Type B pancreatic cell (in vitro differentiated cells): ENCODE data around the gene COL25A1. TPM values are rescaled to one million over a fixed set of nuclear protein-coding genes. Genes with fewer than 3 reads are reported as not detected.

Experiments
- DNase-seq: peaks from one replicate; pipeline ENCODE4 v3.0.0; 2021; ENCODE audit warnings: mixed read lengths; ENCODE audit not compliant: unreplicated experiment; ENCODE audit errors: extremely low spot score
- H3K27ac Mint-ChIP-seq: 2 replicates; pipeline ENCODE4 v1.8.0; 2021; ENCODE audit warnings: mild to moderate bottlenecking, mixed read lengths
- H3K27me3 Mint-ChIP-seq: 2 replicates; pipeline ENCODE4 v1.8.0; 2021; ENCODE audit warnings: mixed read lengths
- H3K36me3 Mint-ChIP-seq: 2 replicates; pipeline ENCODE4 v1.8.0; 2021; ENCODE audit warnings: mixed read lengths
- H3K4me1 Mint-ChIP-seq: one replicate; pipeline ENCODE4 v1.8.0; 2021; ENCODE audit warnings: mixed read lengths; ENCODE audit not compliant: unreplicated experiment
- H3K4me3 Mint-ChIP-seq: 2 replicates; pipeline ENCODE4 v1.8.0; 2021; ENCODE audit warnings: mild to moderate bottlenecking, mixed read lengths
- H3K9me3 Mint-ChIP-seq: 2 replicates; pipeline ENCODE4 v1.8.0; 2021; ENCODE audit warnings: mixed read lengths
- total RNA-seq: library from RNA; stranded (reverse); gene quantifications from 2 replicates; pipeline ENCODE4 v1.2.1, GENCODE V29; 2021; ENCODE audit warnings: low replicate concordance
- TF ChIP-seq, protein P1 (sequence below): fragments of 200-600 bp; sonication (generic); conservative IDR thresholded peaks from 2 replicates; pipeline ENCODE4 v1.5.0; 2021; ENCODE audit warnings: antibody characterized with exemption, mild to moderate bottlenecking

The COL25A1 gene
- total RNA-seq, 1 donor from 2014 or later = 9.2 TPM

DNA sequence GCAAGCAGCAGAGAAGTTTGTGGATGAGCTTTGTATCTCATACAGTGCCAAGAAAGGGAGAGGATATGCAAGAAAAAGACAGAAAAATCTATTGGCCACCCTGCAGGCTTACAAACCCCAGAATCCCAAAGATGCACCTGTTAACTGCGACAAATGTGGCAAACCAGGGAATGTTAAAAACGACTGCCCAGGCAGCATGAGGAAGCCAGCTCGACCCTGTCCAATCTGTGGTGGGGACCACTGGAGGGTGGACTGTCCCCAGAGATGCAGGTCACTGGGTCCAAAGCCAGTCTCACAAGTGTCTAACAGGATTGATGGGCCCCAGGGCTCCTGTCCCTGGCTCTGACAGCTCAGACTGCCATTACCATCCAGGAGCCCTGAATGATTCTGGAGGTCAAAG, 12.9 kb upstream of the COL25A1 start:
- no peak for DNase-seq
- H3K4me1 Mint-ChIP-seq = no peaks in the 10 kb centered on the region
- H3K36me3 Mint-ChIP-seq = no peaks in the 10 kb centered on the region
- no peak overlapping the region for H3K4me3 Mint-ChIP-seq
- TF ChIP-seq, protein P1, sequence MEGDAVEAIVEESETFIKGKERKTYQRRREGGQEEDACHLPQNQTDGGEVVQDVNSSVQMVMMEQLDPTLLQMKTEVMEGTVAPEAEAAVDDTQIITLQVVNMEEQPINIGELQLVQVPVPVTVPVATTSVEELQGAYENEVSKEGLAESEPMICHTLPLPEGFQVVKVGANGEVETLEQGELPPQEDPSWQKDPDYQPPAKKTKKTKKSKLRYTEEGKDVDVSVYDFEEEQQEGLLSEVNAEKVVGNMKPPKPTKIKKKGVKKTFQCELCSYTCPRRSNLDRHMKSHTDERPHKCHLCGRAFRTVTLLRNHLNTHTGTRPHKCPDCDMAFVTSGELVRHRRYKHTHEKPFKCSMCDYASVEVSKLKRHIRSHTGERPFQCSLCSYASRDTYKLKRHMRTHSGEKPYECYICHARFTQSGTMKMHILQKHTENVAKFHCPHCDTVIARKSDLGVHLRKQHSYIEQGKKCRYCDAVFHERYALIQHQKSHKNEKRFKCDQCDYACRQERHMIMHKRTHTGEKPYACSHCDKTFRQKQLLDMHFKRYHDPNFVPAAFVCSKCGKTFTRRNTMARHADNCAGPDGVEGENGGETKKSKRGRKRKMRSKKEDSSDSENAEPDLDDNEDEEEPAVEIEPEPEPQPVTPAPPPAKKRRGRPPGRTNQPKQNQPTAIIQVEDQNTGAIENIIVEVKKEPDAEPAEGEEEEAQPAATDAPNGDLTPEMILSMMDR = no peak
- no peak overlapping the region for H3K27ac Mint-ChIP-seq
- H3K9me3 Mint-ChIP-seq = peaks cover 9% of the 10 kb centered on the region
- peaks cover 4% of the 10 kb centered on the region for H3K27me3 Mint-ChIP-seq

- Mint-ChIP-seq H3K27ac (no peak overlapping the region), H3K4me1 (no peaks in the 10 kb centered on the region), H3K27me3 (peaks cover 11% of the 10 kb centered on the region), H3K36me3 (no peaks in the 10 kb centered on the region), H3K9me3 (no peaks in the 10 kb centered on the region), H3K4me3 (no peak overlapping the region)
- no peak for DNase-seq
- TF ChIP-seq, protein P1 = no peak
Observed at GRCh38 chr4:109313168-109314133, 11.0 kb upstream of the COL25A1 start.

- H3K27me3 Mint-ChIP-seq = peaks cover 68% of the 10 kb centered on the region
Observed at GRCh38 chr4:109303140-109303496, 660 bp upstream of the COL25A1 start.

DNA sequence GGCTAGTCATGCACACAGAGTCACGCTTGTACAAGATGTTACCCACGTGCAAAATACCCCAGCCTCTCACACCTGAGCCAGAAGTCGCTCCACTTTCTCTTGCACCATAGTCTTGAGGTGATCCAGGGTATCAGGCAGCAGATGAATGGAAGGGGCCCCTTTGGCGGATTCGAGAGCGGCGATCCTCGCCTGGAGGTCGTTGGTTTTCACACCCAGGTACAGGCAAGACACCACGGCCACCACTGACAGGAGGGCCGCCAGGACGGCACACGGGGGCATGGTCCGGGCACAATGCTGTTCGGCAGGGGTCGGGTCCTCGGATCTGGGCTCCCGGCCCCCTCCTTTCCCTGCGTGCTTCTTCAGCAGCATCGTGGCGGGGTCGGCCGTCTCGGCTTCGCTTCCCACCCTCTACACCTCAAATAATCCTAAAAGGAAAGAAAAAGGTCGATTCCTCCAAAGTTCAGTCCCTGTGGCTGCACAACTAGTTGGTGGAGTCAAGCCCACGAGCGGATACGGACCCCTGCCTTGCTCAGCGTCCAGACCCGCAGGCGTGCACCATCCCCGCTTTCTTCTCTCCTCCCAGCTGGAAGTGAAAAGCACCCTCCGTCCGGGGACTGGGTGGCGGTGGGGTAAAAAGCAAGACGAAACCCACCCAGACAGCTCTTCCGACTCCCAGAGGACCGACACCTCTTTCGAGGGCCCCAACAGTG, 652 bp downstream of the COL25A1 start:
- peak overlapping the region; percentile 89 for H3K4me3 Mint-ChIP-seq
- no peaks in the 10 kb centered on the region for H3K9me3 Mint-ChIP-seq
- H3K27me3 Mint-ChIP-seq = peaks cover 63% of the 10 kb centered on the region
- no peak overlapping the region for H3K27ac Mint-ChIP-seq
- TF ChIP-seq, protein P1 = no peak
- H3K4me1 Mint-ChIP-seq = peaks cover 4% of the 10 kb centered on the region
- H3K36me3 Mint-ChIP-seq = no peaks in the 10 kb centered on the region
- DNase-seq = no peak

More at GRCh38 chr4:109303140-109303496, 660 bp upstream of the COL25A1 start:
- Mint-ChIP-seq H3K4me3 (peak overlapping the region; percentile 89), H3K27ac (peak overlapping the region; percentile 52), H3K36me3 (no peaks in the 10 kb centered on the region), H3K9me3 (no peaks in the 10 kb centered on the region), H3K4me1 (peaks cover 4% of the 10 kb centered on the region)
- DNase-seq = no peak
- TF ChIP-seq, protein P1 = no peak

DNA sequence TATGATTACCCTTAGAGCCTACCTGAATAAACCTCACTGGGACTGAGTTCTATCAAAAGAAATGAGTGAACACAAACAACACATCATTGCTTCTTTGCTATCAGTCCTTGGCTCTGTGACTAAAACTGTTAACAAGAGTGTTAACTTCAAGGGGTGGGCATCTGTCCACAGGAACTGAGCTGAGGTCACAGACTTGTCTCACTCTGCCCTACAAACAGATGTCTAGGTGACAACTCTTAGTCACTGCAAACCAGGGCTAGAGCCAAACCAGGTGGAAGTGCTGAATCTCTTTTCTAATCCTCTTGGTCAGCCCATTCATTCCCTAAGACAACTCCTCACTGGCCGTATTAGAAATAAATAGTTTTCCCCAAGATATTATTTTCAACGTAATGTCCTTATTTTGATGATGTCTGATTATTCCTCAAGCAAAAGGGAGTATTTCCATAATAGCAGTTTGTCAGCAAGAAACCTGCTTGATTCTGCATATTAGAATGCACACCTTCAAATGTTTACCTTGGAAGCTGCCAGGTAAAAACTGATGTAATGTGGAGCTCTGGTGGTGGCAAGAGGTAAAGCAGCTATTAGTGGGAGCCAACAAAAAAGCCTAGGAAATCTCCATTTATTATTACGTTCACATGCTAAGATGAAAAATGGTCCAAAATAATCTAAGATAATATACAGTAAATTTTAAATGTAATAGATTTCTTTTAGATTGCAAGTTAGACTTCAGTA, 4.0 kb downstream of the COL25A1 start:
- no peak for DNase-seq
- TF ChIP-seq, protein P1 = peak; percentile 77
- no peak overlapping the region for H3K27ac Mint-ChIP-seq
- no peak overlapping the region for H3K4me3 Mint-ChIP-seq
- H3K27me3 Mint-ChIP-seq = peaks cover 44% of the 10 kb centered on the region
- no peaks in the 10 kb centered on the region for H3K36me3 Mint-ChIP-seq
- no peaks in the 10 kb centered on the region for H3K9me3 Mint-ChIP-seq
- H3K4me1 Mint-ChIP-seq = peaks cover 4% of the 10 kb centered on the region
